ENCODE measurements around the gene REXO1.
"Not testable (repeated sequence)": the region's sequence is repeated elsewhere in the genome, so short reads cannot be mapped to it uniquely, and the experiment has no call there.

REXO1 gene

GRCh38 chr19:1814391-1814790 lies 33.9 kb downstream of the REXO1 start:
- DNase-seq: no peak

GRCh38 chr19:1813192-1814182 lies 34.8 kb downstream of the REXO1 start:
- no peak for DNase-seq

DNA sequence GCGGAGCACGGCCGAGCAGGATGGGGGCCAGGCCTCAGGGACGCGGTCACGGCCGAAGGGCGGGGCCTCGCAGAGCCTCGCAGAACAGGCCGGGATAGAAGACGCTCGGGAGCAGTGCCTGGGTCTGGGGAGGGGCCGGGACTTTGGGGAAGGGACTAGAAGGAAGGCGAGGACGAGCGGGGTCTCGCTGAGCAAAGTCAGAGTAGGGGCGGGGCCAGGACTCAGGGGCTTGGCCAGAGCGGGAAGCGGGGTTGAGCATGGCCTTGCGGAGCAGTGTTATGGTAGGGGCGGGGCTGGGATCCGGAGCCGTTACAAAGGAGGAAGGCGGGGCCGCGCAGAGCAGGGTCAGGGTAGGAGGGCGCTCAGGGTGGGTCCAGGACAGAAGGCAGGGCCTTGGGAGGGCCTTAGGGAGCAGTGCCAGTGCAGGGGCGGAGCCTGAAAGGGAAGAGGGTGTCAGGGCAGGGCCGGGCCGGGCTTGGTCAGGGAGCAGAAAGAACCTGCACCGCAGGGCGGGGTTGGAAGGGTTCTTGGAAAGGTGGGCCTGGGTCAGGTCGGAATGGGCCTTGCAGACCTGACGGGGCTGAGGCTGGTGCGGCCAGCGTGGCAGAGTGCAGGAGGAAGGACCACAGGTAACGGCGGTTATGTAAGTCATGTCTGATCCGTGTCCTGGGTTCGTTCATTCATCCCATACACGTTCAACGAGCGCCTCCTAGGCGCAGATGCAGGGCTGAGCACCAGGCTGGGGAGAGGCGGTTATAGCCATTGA lies 35.7 kb downstream of the REXO1 start:
- peak in 46 of 51 donors; percentile 16 to 80 (median 60) for DNase-seq

DNA sequence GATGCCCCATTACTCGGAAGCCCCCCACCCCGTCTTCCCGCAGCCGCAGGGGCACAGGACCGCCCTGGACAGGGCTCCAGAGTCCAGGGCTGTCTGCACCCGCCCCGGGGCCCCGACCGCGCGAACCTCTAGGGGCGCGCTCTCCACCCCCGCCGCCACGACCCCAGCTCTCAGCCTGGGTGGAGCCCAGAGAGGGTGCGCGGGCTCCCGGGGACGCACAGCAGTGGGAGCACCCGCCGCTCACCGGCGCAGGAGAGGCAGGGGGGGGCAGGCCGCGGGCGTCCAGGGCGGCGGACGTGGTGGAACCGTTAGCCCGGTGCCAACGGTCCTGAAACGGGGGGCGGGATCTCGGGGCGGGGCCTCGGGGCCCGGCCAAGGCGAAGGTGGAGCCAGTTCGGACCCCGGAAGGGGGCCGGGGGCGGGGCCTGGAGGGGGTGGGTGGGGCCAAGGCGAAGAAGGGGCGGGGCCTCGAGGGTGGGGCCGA lies 36.3 kb downstream of the REXO1 start, which contains the start of gene ATP8B3:
Gene ATP8B3, minus strand, starts transcription at position 335 of the 484 bp plus-strand sequence. CDS start 540 bp downstream, outside the sequence.
- peak in 6 of 51 donors; percentile 38 to 67 (median 60) for DNase-seq

DNA sequence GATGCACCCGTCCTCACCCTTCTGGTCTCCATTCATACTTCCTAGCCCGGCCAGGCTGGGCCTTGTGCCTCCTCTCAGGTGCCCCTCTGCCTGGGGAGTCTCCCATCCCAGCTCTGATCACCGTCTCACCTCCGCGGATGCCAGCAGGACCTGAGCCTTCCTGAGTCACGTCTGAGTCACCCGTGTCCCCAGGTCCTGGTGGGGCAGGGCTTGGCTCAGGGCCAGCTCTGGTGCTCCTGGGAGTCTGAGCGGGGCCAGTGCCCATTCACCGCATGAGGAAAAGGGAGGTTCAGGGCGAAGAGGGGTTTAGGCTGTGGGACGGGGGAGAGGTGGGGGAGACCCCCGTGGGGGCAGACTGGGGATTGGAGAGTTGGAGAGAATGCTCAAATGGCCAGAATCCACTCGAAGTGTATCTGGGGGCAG lies 36.8 kb downstream of the REXO1 start:
- DNase-seq: peak in 6 of 51 donors; percentile 5 to 17 (median 14)

- no peak for DNase-seq
Measured at GRCh38 chr19:1810439-1811160, 37.7 kb downstream of the REXO1 start.

GRCh38 chr19:1809678-1810077 lies 38.6 kb downstream of the REXO1 start:
- no peak for DNase-seq

DNA sequence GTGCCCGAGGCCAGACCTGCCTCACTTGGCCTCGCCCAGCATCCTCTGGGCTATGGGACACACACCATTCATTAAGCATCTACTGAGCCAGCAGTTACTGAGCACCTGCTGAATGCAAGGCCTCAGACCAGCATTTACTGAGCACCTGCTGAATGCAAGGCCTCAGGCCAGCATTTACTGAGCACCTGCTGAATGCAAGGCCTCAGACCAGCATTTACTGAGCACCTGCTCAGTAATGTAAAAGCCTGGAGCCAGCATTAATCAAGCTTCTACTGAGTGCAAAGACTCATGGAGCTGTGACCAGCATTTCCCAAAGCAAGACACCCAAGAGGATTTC lies 39.9 kb downstream of the REXO1 start:
- DNase-seq: no peak

GRCh38 chr19:1807695-1808394 lies 40.4 kb downstream of the REXO1 start:
- DNase-seq: no peak

- no peak for DNase-seq
Measured at GRCh38 chr19:1807030-1807694, 41.1 kb downstream of the REXO1 start.

DNA sequence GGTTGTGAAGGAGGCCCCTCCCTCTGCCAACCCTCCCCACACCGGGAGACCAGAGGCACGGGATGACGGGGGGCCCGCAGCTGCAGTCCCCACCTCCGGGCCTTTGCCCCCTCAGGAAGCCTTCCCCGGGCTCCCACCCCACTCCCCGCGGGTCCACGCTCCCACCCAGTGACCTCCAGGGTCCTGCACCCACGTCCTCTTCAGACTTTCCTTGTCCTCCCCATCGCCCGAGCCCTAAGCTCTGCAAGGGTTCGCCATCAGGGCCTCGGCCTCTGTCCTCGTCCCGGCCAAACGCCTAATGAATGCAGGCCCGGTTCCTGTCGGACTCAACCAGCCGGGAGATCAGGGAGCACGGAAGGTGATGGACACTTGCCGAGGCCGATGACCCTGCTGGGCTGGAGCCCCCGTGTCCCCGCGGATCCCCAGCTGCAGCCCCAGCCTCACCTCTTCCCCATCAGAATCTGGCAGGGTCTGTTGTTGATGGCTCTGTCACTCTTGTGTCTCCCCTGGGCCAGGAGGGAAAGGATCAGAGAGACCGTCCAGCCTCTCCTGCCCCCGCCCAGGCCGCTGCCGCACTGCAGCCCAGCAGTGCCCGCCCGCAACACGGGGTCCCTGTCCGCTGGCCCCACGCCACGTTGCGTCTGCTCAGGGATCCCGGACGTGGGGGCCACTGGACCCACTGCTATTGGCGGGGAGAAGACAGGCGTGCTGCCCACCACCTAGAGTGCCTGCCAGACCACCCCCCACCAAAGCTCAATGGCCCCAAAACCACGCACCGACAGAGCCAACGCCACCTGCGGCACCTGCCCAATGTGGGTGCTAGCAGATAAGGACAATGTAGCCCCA lies 41.9 kb downstream of the REXO1 start:
- DNase-seq: no peak

- DNase-seq: no peak
Measured at GRCh38 chr19:1805401-1806183, 42.7 kb downstream of the REXO1 start.

DNA sequence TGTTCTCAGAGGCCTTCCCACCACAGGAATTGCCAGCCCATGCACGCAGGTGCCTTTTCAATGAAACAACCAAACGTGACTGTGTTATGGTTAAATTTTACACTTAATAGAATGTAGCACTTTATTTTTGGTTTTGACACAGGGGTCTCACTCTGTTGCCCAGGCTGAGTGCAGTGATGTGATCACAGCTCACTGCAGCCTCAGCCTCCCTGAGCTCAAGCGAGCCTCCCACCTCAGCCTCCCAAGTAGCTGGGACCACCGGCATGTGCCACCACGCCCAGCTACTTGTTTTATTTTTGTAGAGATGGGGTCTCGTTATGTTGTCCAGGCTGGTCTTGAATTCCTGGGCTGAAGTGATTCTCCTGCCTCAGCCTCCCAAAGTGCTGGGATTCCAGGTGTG lies 43.4 kb downstream of the REXO1 start:
- no peak for DNase-seq

GRCh38 chr19:1799695-1800342 lies 48.5 kb downstream of the REXO1 start:
- no peak for DNase-seq

- not testable (repeated sequence) for DNase-seq
Measured at GRCh38 chr19:1797313-1797712, 51.0 kb downstream of the REXO1 start.

GRCh38 chr19:1796395-1797142 lies 51.7 kb downstream of the REXO1 start:
- no peak for DNase-seq

All from hypothalamus (tissue), 51 donors.